K562 (cell line): ENCODE data around the gene PRAC1. TPM values are rescaled to one million over a fixed set of nuclear protein-coding genes. Genes with fewer than 3 reads are reported as not detected.

Source experiments
- ATAC-seq: fragments of 200-7000 bp; cut with Tn5 transposase; 3 replicates; pipeline ENCODE4 v1.9.1; 2020; ENCODE audit warnings: moderate library complexity
- BruUV-seq: library from RNA; stranded (reverse); fragments of 400-500 nt; replicated peaks from 2 replicates; lab custom pipeline; 2021; lab: Mats Ljungman, UMichigan
- CTCF ChIA-PET: fragments of 300-600 bp; formaldehyde crosslinking; extraction: SDS; loops from one replicate; lab custom pipeline; 2021; ENCODE audit warnings: low intra/inter-chr PET ratio; lab: Yijun Ruan, JAX
- POLR2A ChIA-PET: fragments of 300-600, 350-650 bp; sonication (Branson Sonifier 250); formaldehyde crosslinking; extraction: SDS; loops from one replicate; lab custom pipeline; 2021; ENCODE audit warnings: antibody characterized with exemption, inconsistent platforms; lab: Yijun Ruan, JAX
- DNase-seq, 4 experiments: peaks; one replicate each; pipeline versions ENCODE4 v3.0.0 to v3.0.0-alpha.2; 2011 to 2018; ENCODE audit warnings: low spot score in 3 of 4, mixed read lengths in 3 of 4; ENCODE audit errors: extremely low read depth in 1 of 4
- FAIRE-seq: peaks from 2 replicates; lab custom pipeline; 2011; peaks lifted over from hg19 to GRCh38; lab: Jason Lieb, UNC
- H2AFZ ChIP-seq: 2 replicates; pipeline ENCODE4 v1.6.0; 2011; ENCODE audit warnings: low read depth, low read length, control low read depth, inconsistent platforms
- H3K27ac ChIP-seq: fragments of 200-600 bp; 3 replicates; pipeline ENCODE4 v1.8.0; 2011; ENCODE audit warnings: low read depth, mild to moderate bottlenecking, control low read depth, inconsistent platforms, low read length, moderate library complexity, mixed read lengths; ENCODE audit errors: extremely low read depth
- H3K27me3 ChIP-seq, 2 experiments: fragments of 300-600 bp in 1 of 2; 2 replicates in 1 of 2; 3 replicates in 1 of 2; pipeline versions ENCODE4 v1.6.0 to v1.8.0; 2011; ENCODE audit warnings: inconsistent platforms in 2 of 2, low read length in 2 of 2, mild to moderate bottlenecking in 1 of 2, mixed read lengths in 1 of 2, moderate library complexity in 1 of 2; ENCODE audit not compliant: control insufficient read depth in 2 of 2, insufficient read depth in 2 of 2
- H3K36me3 ChIP-seq: fragments of 300-600 bp; 3 replicates; pipeline ENCODE4 v1.8.0; 2011; ENCODE audit warnings: mild to moderate bottlenecking, low read length, inconsistent platforms; ENCODE audit not compliant: control insufficient read depth, insufficient read depth
- H3K4me1 ChIP-seq, 2 experiments: fragments of 200-600 bp in 1 of 2; replicated peaks in 1 of 2; 2 replicates in 1 of 2; 3 replicates in 1 of 2; pipeline versions ENCODE4 v1.5.1 to v1.8.0; 2011; ENCODE audit warnings: inconsistent platforms in 2 of 2, low read length in 2 of 2, mild to moderate bottlenecking in 1 of 2, mixed read lengths in 1 of 2, moderate library complexity in 1 of 2; ENCODE audit not compliant: control insufficient read depth in 2 of 2, insufficient read depth in 2 of 2
- H3K4me2 ChIP-seq: 2 replicates; pipeline ENCODE4 v1.6.1; 2011; ENCODE audit warnings: low read length, control low read depth, inconsistent platforms, mixed read lengths; ENCODE audit not compliant: insufficient read depth
- H3K4me3 ChIP-seq: fragments of 200-600 bp; sonication (generic), shearing (Covaris generic); 2 replicates; pipeline ENCODE4 v1.5.1; 2016; ENCODE audit warnings: control low read depth, inconsistent platforms
- H3K79me2 ChIP-seq: fragments of 200-600 bp; 3 replicates; pipeline ENCODE4 v1.8.0; 2011; ENCODE audit warnings: low read length, inconsistent platforms; ENCODE audit not compliant: control insufficient read depth, insufficient read depth
- H3K9ac ChIP-seq, 2 experiments: 2 replicates each; pipeline versions ENCODE4 v1.6.0 to v1.6.1; 2011; ENCODE audit warnings: low read depth in 2 of 2, low read length in 2 of 2, control low read depth in 1 of 2, inconsistent platforms in 1 of 2, mild to moderate bottlenecking in 1 of 2, mixed read lengths in 1 of 2; ENCODE audit not compliant: insufficient read depth in 1 of 2
- H3K9me1 ChIP-seq: one replicate; pipeline ENCODE4 v1.6.0; 2011; ENCODE audit warnings: inconsistent platforms, mild to moderate bottlenecking, low read length, moderate library complexity; ENCODE audit not compliant: control insufficient read depth, insufficient read depth
- H3K9me3 ChIP-seq: replicated peaks from 2 replicates; pipeline ENCODE4 v1.5.1; 2011; ENCODE audit warnings: low read depth, low read length, inconsistent platforms; ENCODE audit not compliant: control insufficient read depth, insufficient read depth
- H4K20me1 ChIP-seq: replicated peaks from 2 replicates; pipeline ENCODE4 v1.6.1; 2011; ENCODE audit warnings: low read length, inconsistent platforms, mixed read lengths; ENCODE audit not compliant: control insufficient read depth, insufficient read depth
- ATF1 ChIP-seq, 2 experiments: fragments of 450-650 bp in 1 of 2; IDR thresholded peaks; 2 replicates each; pipeline ENCODE4 v1.6.1; 2016; ENCODE audit warnings: missing compliant biosample characterization in 1 of 2, missing genetic modification characterization in 1 of 2
- CBFB ChIP-seq: sonication (generic); formaldehyde crosslinking; IDR thresholded peaks from 2 replicates; pipeline ENCODE4 v1.4.0; 2020; ENCODE audit warnings: mild to moderate bottlenecking, missing genetic modification reagents
- NFE2 ChIP-seq: IDR thresholded peaks from 2 replicates; pipeline ENCODE4 v1.6.1; 2014; ENCODE audit warnings: antibody characterized with exemption, low read depth
- SNRNP70 ChIP-seq: fragments of 200-400 bp; formaldehyde crosslinking; optimal IDR thresholded peaks from 2 replicates; pipeline ENCODE3; 2017; ENCODE audit warnings: low read depth, low read length
- ZBTB8A ChIP-seq: fragments of 450-650 bp; IDR thresholded peaks from 2 replicates; pipeline ENCODE4 v1.6.1; 2018; ENCODE audit warnings: mild to moderate bottlenecking, moderate library complexity; ENCODE audit not compliant: partially characterized antibody
- ZNF668 ChIP-seq: fragments of 250-450 bp; sonication (Bioruptor Pico); IDR thresholded peaks from 2 replicates; pipeline ENCODE4 v1.8.0; 2022; ENCODE audit warnings: mild to moderate bottlenecking, inconsistent platforms
- WGBS: fragments of 100-300 bp; shearing (Covaris generic); methylation state at CpG from one replicate; pipeline ENCODE4 v1.1.6; 2016; ENCODE audit warnings: low coverage, mixed read lengths; ENCODE audit not compliant: insufficient coverage; ENCODE audit errors: missing lambda C conversion rate; 5-methylcytosine and 5-hydroxymethylcytosine counted together
- in situ Hi-C: fragments of 300-500 bp; cut with MboI; formaldehyde crosslinking; loops from 4 replicates; pipeline ENCODE4 v1.15.0; 2018; ENCODE audit warnings: inconsistent platforms, mixed read lengths
- intact Hi-C: fragments of 100-400 bp; cut with micrococcal nuclease; formaldehyde crosslinking; loops from 2 replicates; pipeline ENCODE4 v1.14.2; 2022
- polyA plus RNA-seq, 8 experiments: library from polyadenylated mRNA; depleted of rRNA in 4 of 8; stranded (reverse) in 5 of 8; unstranded in 3 of 8; fragments of >200 nt; fragmentation: Nextera tagmentation in 2 of 8; fragmentation: Illumina TruSeq in 1 of 8; extraction: Ambion mirVana in 2 of 8; extraction: Trizol in 1 of 8; gene quantifications; 2 replicates each; pipeline versions ENCODE4 v1.2.1 to v1.2.3, GENCODE V29; 2011 to 2014; ENCODE audit warnings: inconsistent platforms in 1 of 8, missing spikeins in 1 of 8
- total RNA-seq, 7 experiments: library from RNA; depleted of rRNA in 6 of 7; stranded (reverse); fragments of >200 nt in 6 of 7; fragmentation: Illumina TruSeq in 2 of 7; extraction: Trizol in 2 of 7; gene quantifications; 2 replicates each; pipeline versions ENCODE4 v1.2.1 to v1.2.3, GENCODE V29; 2011 to 2021; ENCODE audit warnings: low replicate concordance in 1 of 7
- TF ChIP-seq, protein P1 (sequence below): fragments of 250-450 bp; sonication (Bioruptor Pico); IDR thresholded peaks from 2 replicates; pipeline ENCODE4 v1.5.1; 2021; ENCODE audit warnings: mild to moderate bottlenecking
- TF ChIP-seq, protein P2 (sequence below): fragments of 450-650 bp; formaldehyde crosslinking; IDR thresholded peaks from 2 replicates; pipeline ENCODE4 v1.4.0; 2022; ENCODE audit warnings: missing genetic modification characterization
- TF ChIP-seq, protein P3 (sequence below): fragments of 450-650 bp; IDR thresholded peaks from 2 replicates; pipeline ENCODE4 v1.7.0; 2016; ENCODE audit warnings: borderline replicate concordance
- TF ChIP-seq, protein P4 (sequence below): fragments of 150-350 bp; IDR thresholded peaks from 2 replicates; pipeline ENCODE4 v1.6.1; 2014; ENCODE audit warnings: low read depth, mild to moderate bottlenecking, low read length, borderline replicate concordance
- TF ChIP-seq, protein P5 (sequence below): fragments of 450-650 bp; formaldehyde crosslinking; IDR thresholded peaks from 2 replicates; pipeline ENCODE4 v1.4.0; 2020; ENCODE audit warnings: mild to moderate bottlenecking, moderate library complexity

PRAC1 gene
- total and polyA plus RNA-seq, 9 of the 15 experiments (the other 6 are each of a cell fraction or from before 2014, with no cell fraction given): not detected

DNA sequence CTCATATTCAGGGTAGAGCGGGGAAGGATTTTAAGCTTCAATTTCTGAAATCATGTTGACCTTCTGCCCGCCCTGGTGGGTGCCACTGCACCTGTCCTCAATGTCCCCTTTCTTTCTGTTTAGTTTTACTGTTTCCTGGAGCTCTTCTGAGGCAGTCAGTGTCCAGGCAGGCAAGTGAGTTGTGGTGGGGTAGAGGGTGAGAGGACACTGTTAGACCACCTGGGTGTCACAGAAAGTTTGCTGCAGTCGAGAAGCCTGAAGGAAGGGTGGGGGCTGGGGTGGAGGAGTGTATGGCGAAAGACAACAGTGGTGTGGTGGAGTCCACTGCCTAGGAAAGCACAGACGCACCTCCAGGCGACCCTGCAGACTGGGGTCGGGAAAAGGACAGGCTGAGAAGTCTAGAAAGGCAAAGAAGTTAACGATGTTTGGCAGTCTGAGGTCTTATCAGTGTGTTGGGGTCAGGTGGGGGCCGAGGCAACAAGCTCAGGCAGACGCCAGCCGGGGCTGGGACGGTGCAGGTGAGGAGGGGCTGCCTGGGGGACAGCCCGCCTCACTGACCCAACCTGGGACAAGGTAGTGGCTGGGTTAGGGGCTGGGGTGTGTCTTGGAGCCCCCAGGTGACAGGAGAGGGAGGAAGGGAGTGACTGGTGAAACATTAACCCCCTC lies 29.5 kb upstream of the PRAC1 start:
- H3K4me3 ChIP-seq: no peak overlapping the region
- H3K9me3 ChIP-seq: no peaks in the 10 kb centered on the region
- peaks cover 80 to 88% of the 10 kb centered on the region in 2 experiments for H3K27me3 ChIP-seq
- in situ Hi-C loops: no loop called here
- FAIRE-seq (no peak), ATAC-seq (no peak), DNase-seq (no peak)
- intact Hi-C loops: no loop called here
- POLR2A ChIA-PET: interaction anchor here (0.6 to 1.8 kb wide), 6 partner anchors 9 to 1083 kb away, joined by 3 to 10 read pairs (median 3); no protein-coding TSS in a partner anchor
- H2AFZ ChIP-seq: no peak overlapping the region
- H3K4me2 ChIP-seq: no peak overlapping the region
- no peak overlapping the region for H3K27ac ChIP-seq
- H3K36me3 ChIP-seq: no peaks in the 10 kb centered on the region
- no peaks in the 10 kb centered on the region for H3K79me2 ChIP-seq
- H3K9ac ChIP-seq: no peak overlapping the region
- no peaks in the 10 kb centered on the region for H3K9me1 ChIP-seq
- under 1% methylated on average over 13 of the region's 13 CpGs for WGBS
- peaks cover 10% of the 10 kb centered on the region; the same call in 1 of the 2 replicates for H4K20me1 ChIP-seq
- no TSS peak for BruUV-seq
- H3K4me1 ChIP-seq: peaks cover 0 to 19% of the 10 kb centered on the region in 2 experiments; a peak in 2 of 5 replicates
- CTCF ChIA-PET: no interaction called here
- TF ChIP-seq ZNF668 (no peak), NFE2 (no peak), ATF1 (CRISPR knock-in tag; IDR thresholded peaks at IDR 0.05) (no peak), ATF1 (tag; IDR thresholded peaks at IDR 0.05) (no peak), ZBTB8A (no peak), CBFB (CRISPR knock-in tag) (no peak), SNRNP70 (no peak)
- TF ChIP-seq, protein P1, sequence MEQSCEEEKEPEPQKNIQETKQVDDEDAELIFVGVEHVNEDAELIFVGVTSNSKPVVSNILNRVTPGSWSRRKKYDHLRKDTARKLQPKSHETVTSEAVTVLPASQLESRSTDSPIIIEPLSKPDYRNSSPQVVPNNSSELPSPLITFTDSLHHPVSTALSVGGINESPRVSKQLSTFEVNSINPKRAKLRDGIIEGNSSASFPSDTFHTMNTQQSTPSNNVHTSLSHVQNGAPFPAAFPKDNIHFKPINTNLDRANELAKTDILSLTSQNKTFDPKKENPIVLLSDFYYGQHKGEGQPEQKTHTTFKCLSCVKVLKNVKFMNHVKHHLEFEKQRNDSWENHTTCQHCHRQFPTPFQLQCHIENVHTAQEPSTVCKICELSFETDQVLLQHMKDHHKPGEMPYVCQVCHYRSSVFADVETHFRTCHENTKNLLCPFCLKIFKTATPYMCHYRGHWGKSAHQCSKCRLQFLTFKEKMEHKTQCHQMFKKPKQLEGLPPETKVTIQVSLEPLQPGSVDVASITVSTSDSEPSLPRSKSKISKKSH (CRISPR knock-in tag): no peak
- TF ChIP-seq, protein P2, sequence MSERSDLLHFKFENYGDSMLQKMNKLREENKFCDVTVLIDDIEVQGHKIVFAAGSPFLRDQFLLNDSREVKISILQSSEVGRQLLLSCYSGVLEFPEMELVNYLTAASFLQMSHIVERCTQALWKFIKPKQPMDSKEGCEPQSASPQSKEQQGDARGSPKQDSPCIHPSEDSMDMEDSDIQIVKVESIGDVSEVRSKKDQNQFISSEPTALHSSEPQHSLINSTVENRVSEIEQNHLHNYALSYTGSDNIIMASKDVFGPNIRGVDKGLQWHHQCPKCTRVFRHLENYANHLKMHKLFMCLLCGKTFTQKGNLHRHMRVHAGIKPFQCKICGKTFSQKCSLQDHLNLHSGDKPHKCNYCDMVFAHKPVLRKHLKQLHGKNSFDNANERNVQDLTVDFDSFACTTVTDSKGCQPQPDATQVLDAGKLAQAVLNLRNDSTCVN (CRISPR knock-in tag): no peak
- TF ChIP-seq, protein P3, sequence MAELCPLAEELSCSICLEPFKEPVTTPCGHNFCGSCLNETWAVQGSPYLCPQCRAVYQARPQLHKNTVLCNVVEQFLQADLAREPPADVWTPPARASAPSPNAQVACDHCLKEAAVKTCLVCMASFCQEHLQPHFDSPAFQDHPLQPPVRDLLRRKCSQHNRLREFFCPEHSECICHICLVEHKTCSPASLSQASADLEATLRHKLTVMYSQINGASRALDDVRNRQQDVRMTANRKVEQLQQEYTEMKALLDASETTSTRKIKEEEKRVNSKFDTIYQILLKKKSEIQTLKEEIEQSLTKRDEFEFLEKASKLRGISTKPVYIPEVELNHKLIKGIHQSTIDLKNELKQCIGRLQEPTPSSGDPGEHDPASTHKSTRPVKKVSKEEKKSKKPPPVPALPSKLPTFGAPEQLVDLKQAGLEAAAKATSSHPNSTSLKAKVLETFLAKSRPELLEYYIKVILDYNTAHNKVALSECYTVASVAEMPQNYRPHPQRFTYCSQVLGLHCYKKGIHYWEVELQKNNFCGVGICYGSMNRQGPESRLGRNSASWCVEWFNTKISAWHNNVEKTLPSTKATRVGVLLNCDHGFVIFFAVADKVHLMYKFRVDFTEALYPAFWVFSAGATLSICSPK: no peak
- TF ChIP-seq, protein P4, sequence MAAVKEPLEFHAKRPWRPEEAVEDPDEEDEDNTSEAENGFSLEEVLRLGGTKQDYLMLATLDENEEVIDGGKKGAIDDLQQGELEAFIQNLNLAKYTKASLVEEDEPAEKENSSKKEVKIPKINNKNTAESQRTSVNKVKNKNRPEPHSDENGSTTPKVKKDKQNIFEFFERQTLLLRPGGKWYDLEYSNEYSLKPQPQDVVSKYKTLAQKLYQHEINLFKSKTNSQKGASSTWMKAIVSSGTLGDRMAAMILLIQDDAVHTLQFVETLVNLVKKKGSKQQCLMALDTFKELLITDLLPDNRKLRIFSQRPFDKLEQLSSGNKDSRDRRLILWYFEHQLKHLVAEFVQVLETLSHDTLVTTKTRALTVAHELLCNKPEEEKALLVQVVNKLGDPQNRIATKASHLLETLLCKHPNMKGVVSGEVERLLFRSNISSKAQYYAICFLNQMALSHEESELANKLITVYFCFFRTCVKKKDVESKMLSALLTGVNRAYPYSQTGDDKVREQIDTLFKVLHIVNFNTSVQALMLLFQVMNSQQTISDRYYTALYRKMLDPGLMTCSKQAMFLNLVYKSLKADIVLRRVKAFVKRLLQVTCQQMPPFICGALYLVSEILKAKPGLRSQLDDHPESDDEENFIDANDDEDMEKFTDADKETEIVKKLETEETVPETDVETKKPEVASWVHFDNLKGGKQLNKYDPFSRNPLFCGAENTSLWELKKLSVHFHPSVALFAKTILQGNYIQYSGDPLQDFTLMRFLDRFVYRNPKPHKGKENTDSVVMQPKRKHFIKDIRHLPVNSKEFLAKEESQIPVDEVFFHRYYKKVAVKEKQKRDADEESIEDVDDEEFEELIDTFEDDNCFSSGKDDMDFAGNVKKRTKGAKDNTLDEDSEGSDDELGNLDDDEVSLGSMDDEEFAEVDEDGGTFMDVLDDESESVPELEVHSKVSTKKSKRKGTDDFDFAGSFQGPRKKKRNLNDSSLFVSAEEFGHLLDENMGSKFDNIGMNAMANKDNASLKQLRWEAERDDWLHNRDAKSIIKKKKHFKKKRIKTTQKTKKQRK: no peak
- TF ChIP-seq, protein P5, sequence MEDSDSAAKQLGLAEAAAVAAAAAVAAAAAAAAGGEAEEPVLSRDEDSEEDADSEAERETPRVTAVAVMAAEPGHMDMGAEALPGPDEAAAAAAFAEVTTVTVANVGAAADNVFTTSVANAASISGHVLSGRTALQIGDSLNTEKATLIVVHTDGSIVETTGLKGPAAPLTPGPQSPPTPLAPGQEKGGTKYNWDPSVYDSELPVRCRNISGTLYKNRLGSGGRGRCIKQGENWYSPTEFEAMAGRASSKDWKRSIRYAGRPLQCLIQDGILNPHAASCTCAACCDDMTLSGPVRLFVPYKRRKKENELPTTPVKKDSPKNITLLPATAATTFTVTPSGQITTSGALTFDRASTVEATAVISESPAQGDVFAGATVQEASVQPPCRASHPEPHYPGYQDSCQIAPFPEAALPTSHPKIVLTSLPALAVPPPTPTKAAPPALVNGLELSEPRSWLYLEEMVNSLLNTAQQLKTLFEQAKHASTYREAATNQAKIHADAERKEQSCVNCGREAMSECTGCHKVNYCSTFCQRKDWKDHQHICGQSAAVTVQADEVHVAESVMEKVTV: no peak
